GM23338 (cell line): ENCODE measurements around the gene RASGRP4. TPM values are rescaled to one million over a fixed set of nuclear protein-coding genes. Genes with fewer than 3 reads are reported as not detected.

Source experiments
- polyA plus RNA-seq: library from polyadenylated mRNA; unstranded; fragments of >200 nt; fragmentation: Nextera tagmentation; extraction: Ambion mirVana; gene quantifications from 2 replicates; pipeline ENCODE4 v1.2.1, GENCODE V29; 2016
- total RNA-seq: library from RNA; depleted of rRNA; stranded (reverse); fragments of >200 nt; shearing (Covaris generic); gene quantifications from 2 replicates; pipeline ENCODE4 v1.2.3, GENCODE V29; 2014; rRNA removed

RASGRP4 gene
- total and polyA plus RNA-seq, 2 experiments from 2014 or later, result 1.6 to 3.6 TPM

Other genes starting within 250 kb of the RASGRP4 start
- 8.3 and 11.7 TPM in 2 replicates for gene DPF1, start 202.0 kb downstream of the RASGRP4 start, total RNA-seq
- gene DPF1, start 202.0 kb downstream of the RASGRP4 start, polyA plus RNA-seq, result 7.9 and 8.3 TPM in 2 replicates
- gene PPP1R14A, start 169.8 kb downstream of the RASGRP4 start, total RNA-seq, result 9.4 and 14.5 TPM in 2 replicates
- gene PPP1R14A, start 169.8 kb downstream of the RASGRP4 start, polyA plus RNA-seq, result 76.2 and 77.5 TPM in 2 replicates
- gene SPINT2, start 161.6 kb downstream of the RASGRP4 start, total RNA-seq, result 382 and 468 TPM in 2 replicates
- gene SPINT2, start 161.6 kb downstream of the RASGRP4 start, polyA plus RNA-seq, result 298 and 319 TPM in 2 replicates
- gene C19orf33, start 122.0 kb downstream of the RASGRP4 start, total RNA-seq, result 26.7 and 58.9 TPM in 2 replicates
- 72.2 and 95.5 TPM in 2 replicates for gene C19orf33, start 122.0 kb downstream of the RASGRP4 start, polyA plus RNA-seq
- 102 and 106 TPM in 2 replicates for gene YIF1B, start 110.3 kb downstream of the RASGRP4 start, total RNA-seq
- 82.8 and 88.0 TPM in 2 replicates for gene YIF1B, start 110.3 kb downstream of the RASGRP4 start, polyA plus RNA-seq
- 9.9 and 14.6 TPM in 2 replicates for gene KCNK6, start 106.4 kb downstream of the RASGRP4 start, total RNA-seq
- 9.0 and 9.4 TPM in 2 replicates for gene KCNK6, start 106.4 kb downstream of the RASGRP4 start, polyA plus RNA-seq
- 1.4 and 4.2 TPM in 2 replicates for gene CATSPERG, start 90.4 kb downstream of the RASGRP4 start, total RNA-seq
- 1.4 and 1.9 TPM in 2 replicates for gene CATSPERG, start 90.4 kb downstream of the RASGRP4 start, polyA plus RNA-seq
- 165 and 241 TPM in 2 replicates for gene PSMD8, start 51.6 kb downstream of the RASGRP4 start, total RNA-seq
- gene PSMD8, start 51.6 kb downstream of the RASGRP4 start, polyA plus RNA-seq, result 129 and 138 TPM in 2 replicates
- gene GGN, start 38.2 kb downstream of the RASGRP4 start, total RNA-seq, result 0.14 and 0.70 TPM in 2 replicates
- 1.5 and 2.6 TPM in 2 replicates for gene GGN, start 38.2 kb downstream of the RASGRP4 start, polyA plus RNA-seq
- gene SPRED3, start 37.5 kb downstream of the RASGRP4 start, total RNA-seq, result 3.9 TPM in 2 replicates
- gene SPRED3, start 37.5 kb downstream of the RASGRP4 start, polyA plus RNA-seq, result 10.7 and 11.6 TPM in 2 replicates
- gene FAM98C, start 23.1 kb downstream of the RASGRP4 start, total RNA-seq, result 4.3 and 5.7 TPM in 2 replicates
- 7.6 and 8.0 TPM in 2 replicates for gene FAM98C, start 23.1 kb downstream of the RASGRP4 start, polyA plus RNA-seq
- 17.3 and 26.7 TPM in 2 replicates for gene RYR1, start 7.5 kb upstream of the RASGRP4 start, total RNA-seq
- gene RYR1, start 7.5 kb upstream of the RASGRP4 start, polyA plus RNA-seq, result 4.0 and 4.7 TPM in 2 replicates
- 7.7 and 11.8 TPM in 2 replicates for gene MAP4K1, start 191.7 kb upstream of the RASGRP4 start, total RNA-seq
- gene MAP4K1, start 191.7 kb upstream of the RASGRP4 start, polyA plus RNA-seq, result 42.8 and 44.6 TPM in 2 replicates
- 509 and 527 TPM in 2 replicates for gene EIF3K, start 193.0 kb upstream of the RASGRP4 start, total RNA-seq
- 215 and 226 TPM in 2 replicates for gene EIF3K, start 193.0 kb upstream of the RASGRP4 start, polyA plus RNA-seq
- 379 and 427 TPM in 2 replicates for gene ACTN4, start 221.4 kb upstream of the RASGRP4 start, total RNA-seq
- 54.6 and 68.9 TPM in 2 replicates for gene ACTN4, start 221.4 kb upstream of the RASGRP4 start, polyA plus RNA-seq